Mesenchymal stem cell (in vitro differentiated cells and primary cell): ENCODE measurements around the gene ELOVL6.
"Not testable (repeated sequence)": the region's sequence is repeated elsewhere in the genome, so short reads cannot be mapped to it uniquely, and the experiment has no call there.

ENCODE experiments used
- DNase-seq: peaks from one replicate; pipeline ENCODE4 v3.0.0-alpha.2; 2013
- H2AFZ ChIP-seq: one replicate; pipeline ENCODE4 v1.6.1; 2013; ENCODE audit warnings: low read depth, mild to moderate bottlenecking, control low read depth, inconsistent platforms, low read length, moderate library complexity
- H2AK5ac ChIP-seq: 2 replicates; pipeline ENCODE4 v1.6.1; 2013; ENCODE audit warnings: low read length, moderate library complexity, mild to moderate bottlenecking, inconsistent platforms; ENCODE audit not compliant: severe bottlenecking
- H2BK120ac ChIP-seq: one replicate; pipeline ENCODE4 v1.6.1; 2013; ENCODE audit warnings: low read depth, mild to moderate bottlenecking, inconsistent platforms, low read length, moderate library complexity
- H2BK12ac ChIP-seq, 2 experiments: one replicate each; pipeline ENCODE4 v1.6.1; 2013; ENCODE audit warnings: inconsistent platforms in 2 of 2, low read length in 2 of 2, mild to moderate bottlenecking in 2 of 2, moderate library complexity in 2 of 2, control low read depth in 1 of 2
- H2BK15ac ChIP-seq: one replicate; pipeline ENCODE4 v1.6.1; 2013; ENCODE audit warnings: mild to moderate bottlenecking, low read depth, inconsistent platforms; ENCODE audit not compliant: poor library complexity, severe bottlenecking
- H2BK5ac ChIP-seq: 2 replicates; pipeline ENCODE4 v1.6.1; 2013; ENCODE audit warnings: low read depth, mild to moderate bottlenecking, low read length, control low read depth, inconsistent platforms; ENCODE audit not compliant: poor library complexity, severe bottlenecking
- H3K14ac ChIP-seq, 2 experiments: one replicate each; pipeline ENCODE4 v1.6.1; 2013; ENCODE audit warnings: inconsistent platforms in 2 of 2, low read length in 2 of 2, control low read depth in 1 of 2, mild to moderate bottlenecking in 1 of 2, moderate library complexity in 1 of 2
- H3K18ac ChIP-seq, 2 experiments: one replicate each; pipeline ENCODE4 v1.6.1; 2013; ENCODE audit warnings: inconsistent platforms in 2 of 2, low read length in 2 of 2, control low read depth in 1 of 2, low read depth in 1 of 2, mild to moderate bottlenecking in 1 of 2
- H3K23ac ChIP-seq, 2 experiments: one replicate each; pipeline ENCODE4 v1.6.1; 2013; ENCODE audit warnings: inconsistent platforms in 2 of 2, low read length in 2 of 2, mild to moderate bottlenecking in 2 of 2, moderate library complexity in 2 of 2, control low read depth in 1 of 2
- H3K27ac ChIP-seq: 2 replicates; pipeline ENCODE4 v1.5.1; 2013; ENCODE audit warnings: mild to moderate bottlenecking, moderate library complexity, low read length, control low read depth, inconsistent platforms; ENCODE audit not compliant: poor library complexity, severe bottlenecking
- H3K27me3 ChIP-seq, 2 experiments: 2 replicates each; pipeline versions ENCODE4 v1.6.1 to v1.7.0; 2013; ENCODE audit warnings: low read length in 2 of 2, mild to moderate bottlenecking in 2 of 2, moderate library complexity in 2 of 2, control low read depth in 1 of 2, inconsistent platforms in 1 of 2; ENCODE audit not compliant: control insufficient read depth in 1 of 2, insufficient read depth in 1 of 2
- H3K36me3 ChIP-seq, 2 experiments: 2 replicates each; pipeline versions ENCODE4 v1.6.1 to v1.7.0; 2013; ENCODE audit warnings: low read length in 2 of 2, control low read depth in 1 of 2, inconsistent platforms in 1 of 2, low read depth in 1 of 2, mild to moderate bottlenecking in 1 of 2; ENCODE audit not compliant: insufficient read depth in 2 of 2, control insufficient read depth in 1 of 2
- H3K4ac ChIP-seq, 2 experiments: one replicate each; pipeline ENCODE4 v1.6.1; 2013; ENCODE audit warnings: inconsistent platforms in 2 of 2, low read length in 2 of 2, mild to moderate bottlenecking in 2 of 2, moderate library complexity in 2 of 2, control low read depth in 1 of 2, low read depth in 1 of 2
- H3K4me1 ChIP-seq: 2 replicates; pipeline ENCODE4 v1.6.1; 2013; ENCODE audit warnings: low read depth, low read length, control low read depth; ENCODE audit not compliant: control insufficient read depth, insufficient read depth
- H3K4me2 ChIP-seq: 2 replicates; pipeline ENCODE4 v1.6.1; 2013; ENCODE audit warnings: low read length, mild to moderate bottlenecking, inconsistent platforms; ENCODE audit not compliant: poor library complexity, severe bottlenecking
- H3K4me3 ChIP-seq, 2 experiments: 2 replicates each; pipeline versions ENCODE4 v1.5.1 to v1.7.0; 2013; ENCODE audit warnings: low read length in 2 of 2, mild to moderate bottlenecking in 2 of 2, control low read depth in 1 of 2, low read depth in 1 of 2; ENCODE audit not compliant: insufficient read depth in 1 of 2
- H3K79me1 ChIP-seq: replicated peaks from 2 replicates; pipeline ENCODE4 v1.6.1; 2013; ENCODE audit warnings: mild to moderate bottlenecking, control low read depth, low read length, inconsistent platforms; ENCODE audit not compliant: poor library complexity, severe bottlenecking
- H3K9ac ChIP-seq: 2 replicates; pipeline ENCODE4 v1.7.0; 2013; ENCODE audit warnings: mild to moderate bottlenecking, low read length, moderate library complexity
- H3K9me3 ChIP-seq: 2 replicates; pipeline ENCODE4 v1.7.0; 2013; ENCODE audit warnings: mild to moderate bottlenecking, low read length; ENCODE audit not compliant: control insufficient read depth
- H4K8ac ChIP-seq: one replicate; pipeline ENCODE4 v1.6.1; 2013; ENCODE audit warnings: inconsistent platforms, mild to moderate bottlenecking, low read length, moderate library complexity
- H4K91ac ChIP-seq: one replicate; pipeline ENCODE4 v1.6.1; 2013; ENCODE audit warnings: mild to moderate bottlenecking, low read length, inconsistent platforms
- WGBS: methylation state at CpG from one replicate; pipeline ENCODE4 v1.1.7; 2013; ENCODE audit warnings: mixed read lengths; 5-methylcytosine and 5-hydroxymethylcytosine counted together

Gene ELOVL6

GRCh38 chr4:110084154-110084553, 114.3 kb downstream of the ELOVL6 start:
- peaks cover 10% of the 10 kb centered on the region for H3K79me1 ChIP-seq

GRCh38 chr4:110078148-110078547, 120.3 kb downstream of the ELOVL6 start:
- H3K4ac ChIP-seq, H3K27ac ChIP-seq, H2BK120ac ChIP-seq, H3K27me3 ChIP-seq, H3K14ac ChIP-seq, H3K36me3 ChIP-seq, H3K18ac ChIP-seq, H4K8ac ChIP-seq, H2BK12ac ChIP-seq, H3K9me3 ChIP-seq, H2BK15ac ChIP-seq, H2AK5ac ChIP-seq, H3K4me1 ChIP-seq, H4K91ac ChIP-seq, DNase-seq, H2BK5ac ChIP-seq, H3K4me2 ChIP-seq, H3K23ac ChIP-seq, H3K79me1 ChIP-seq, H3K4me3 ChIP-seq, H3K9ac ChIP-seq, H2AFZ ChIP-seq: not testable (repeated sequence)
- no CpG with 5 or more reads among the region's 2 CpGs for WGBS

More at GRCh38 chr4:110084154-110084553, 114.3 kb downstream of the ELOVL6 start:
- no peak overlapping the region for H2BK12ac ChIP-seq
- no peak overlapping the region for H3K9ac ChIP-seq
- no peak overlapping the region for H2AK5ac ChIP-seq
- no peak overlapping the region for H4K91ac ChIP-seq
- no CpG with 5 or more reads among the region's 3 CpGs for WGBS
- H3K14ac ChIP-seq: no peak overlapping the region
- no peak overlapping the region for H3K4me3 ChIP-seq
- H2BK5ac ChIP-seq: no peak overlapping the region
- H3K9me3 ChIP-seq: no peaks in the 10 kb centered on the region
- peaks cover 2% of the 10 kb centered on the region for H3K4me1 ChIP-seq
- H2AFZ ChIP-seq: no peak overlapping the region
- no peaks in the 10 kb centered on the region for H3K36me3 ChIP-seq
- H3K4me2 ChIP-seq: no peak overlapping the region
- H3K27ac ChIP-seq: no peak overlapping the region
- no peak overlapping the region for H2BK15ac ChIP-seq
- DNase-seq: no peak
- H3K18ac ChIP-seq: no peak overlapping the region
- H4K8ac ChIP-seq: no peak overlapping the region
- no peak overlapping the region for H3K23ac ChIP-seq
- H2BK120ac ChIP-seq: no peak overlapping the region
- H3K4ac ChIP-seq: no peak overlapping the region
- H3K27me3 ChIP-seq: no peaks in the 10 kb centered on the region

GRCh38 chr4:110076828-110077227, 121.6 kb downstream of the ELOVL6 start:
- H3K4me3 ChIP-seq, H2BK15ac ChIP-seq, H2BK12ac ChIP-seq, H2AFZ ChIP-seq, H3K27me3 ChIP-seq, H4K8ac ChIP-seq, H3K9ac ChIP-seq, DNase-seq, H3K14ac ChIP-seq, H3K79me1 ChIP-seq, H2BK5ac ChIP-seq, H2BK120ac ChIP-seq, H2AK5ac ChIP-seq, H3K18ac ChIP-seq, H3K27ac ChIP-seq, H3K4ac ChIP-seq, H3K4me2 ChIP-seq, H3K4me1 ChIP-seq, H3K23ac ChIP-seq, H4K91ac ChIP-seq, H3K9me3 ChIP-seq, H3K36me3 ChIP-seq: not testable (repeated sequence)
- WGBS: 98% methylated on average over 10 of the region's 11 CpGs

DNA sequence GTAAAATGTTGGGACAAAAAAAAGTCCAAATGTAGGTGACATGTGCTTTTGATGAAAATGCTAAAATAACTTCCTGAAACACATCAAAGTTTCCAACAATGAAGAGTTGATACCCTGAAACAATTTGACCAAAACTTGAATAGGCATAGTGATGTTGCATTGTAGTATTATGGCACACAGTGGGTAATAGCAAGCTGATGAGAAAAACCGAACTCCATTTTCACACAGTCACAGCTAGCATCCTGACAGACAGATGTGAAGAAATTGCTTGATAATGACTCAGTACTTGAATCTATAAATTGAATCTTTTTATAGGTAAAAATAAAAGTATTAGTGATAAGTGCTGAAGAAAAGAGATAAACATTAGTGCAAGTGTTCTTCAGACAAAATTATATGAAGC, 122.5 kb downstream of the ELOVL6 start:
- Histone ChIP-seq H2BK120ac (no peak overlapping the region), H3K79me1 (peaks cover 5% of the 10 kb centered on the region), H4K8ac (no peak overlapping the region), H3K4me1 (peaks cover 4% of the 10 kb centered on the region), H3K23ac (no peak overlapping the region), H3K27ac (no peak overlapping the region), H2BK15ac (no peak overlapping the region), H2BK12ac (no peak overlapping the region), H3K14ac (no peak overlapping the region), H2AFZ (no peak overlapping the region), H3K27me3 (no peaks in the 10 kb centered on the region), H3K4me3 (no peak overlapping the region), H3K18ac (no peak overlapping the region), H3K4me2 (no peak overlapping the region), H3K36me3 (no peaks in the 10 kb centered on the region), H2BK5ac (no peak overlapping the region), H3K9me3 (no peaks in the 10 kb centered on the region), H3K4ac (no peak overlapping the region), H4K91ac (no peak overlapping the region), H2AK5ac (no peak overlapping the region), H3K9ac (no peak overlapping the region)
- no CpG with 5 or more reads among the region's 1 CpG for WGBS
- DNase-seq: no peak
